Superior temporal gyrus (tissue), 1 donor: ENCODE results near the gene AUNIP.

ENCODE experiments used
- DNase-seq: peaks from one replicate; pipeline ENCODE4 v3.0.0-alpha.2; 2016; ENCODE audit errors: extremely low spot score

Gene AUNIP

DNA sequence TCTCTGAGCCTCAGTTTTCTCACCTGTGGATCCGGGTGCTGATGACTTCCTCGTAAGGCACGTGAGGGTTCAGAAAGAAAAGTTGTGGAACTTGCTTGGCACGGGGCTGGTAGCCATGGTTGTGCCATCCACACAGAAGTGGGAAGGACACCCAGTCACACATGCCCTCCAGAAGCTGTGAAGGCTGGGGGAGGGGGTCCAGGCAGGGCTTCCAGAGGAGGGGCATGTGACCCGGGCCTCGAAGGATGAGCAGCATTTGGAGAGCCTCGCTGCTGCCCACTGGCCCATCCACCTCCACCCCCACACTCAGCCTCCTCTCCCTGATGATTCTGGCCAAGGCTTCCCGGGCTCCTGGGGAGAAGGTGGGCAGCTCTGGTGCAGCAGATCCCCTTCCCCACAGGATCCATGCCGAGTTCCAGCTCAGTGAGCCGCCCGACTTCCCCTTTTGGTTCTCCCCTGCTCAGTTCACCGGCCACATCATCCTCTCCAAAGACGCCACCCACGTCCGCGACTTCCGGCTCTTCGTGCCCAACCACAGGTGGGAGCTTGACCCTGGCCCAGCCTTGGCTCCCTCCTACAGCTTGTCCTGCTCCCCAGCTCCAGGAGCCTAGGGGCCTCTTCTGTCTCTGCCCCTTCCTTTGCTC, 49.9 kb downstream of the AUNIP start:
- no peak for DNase-seq

DNA sequence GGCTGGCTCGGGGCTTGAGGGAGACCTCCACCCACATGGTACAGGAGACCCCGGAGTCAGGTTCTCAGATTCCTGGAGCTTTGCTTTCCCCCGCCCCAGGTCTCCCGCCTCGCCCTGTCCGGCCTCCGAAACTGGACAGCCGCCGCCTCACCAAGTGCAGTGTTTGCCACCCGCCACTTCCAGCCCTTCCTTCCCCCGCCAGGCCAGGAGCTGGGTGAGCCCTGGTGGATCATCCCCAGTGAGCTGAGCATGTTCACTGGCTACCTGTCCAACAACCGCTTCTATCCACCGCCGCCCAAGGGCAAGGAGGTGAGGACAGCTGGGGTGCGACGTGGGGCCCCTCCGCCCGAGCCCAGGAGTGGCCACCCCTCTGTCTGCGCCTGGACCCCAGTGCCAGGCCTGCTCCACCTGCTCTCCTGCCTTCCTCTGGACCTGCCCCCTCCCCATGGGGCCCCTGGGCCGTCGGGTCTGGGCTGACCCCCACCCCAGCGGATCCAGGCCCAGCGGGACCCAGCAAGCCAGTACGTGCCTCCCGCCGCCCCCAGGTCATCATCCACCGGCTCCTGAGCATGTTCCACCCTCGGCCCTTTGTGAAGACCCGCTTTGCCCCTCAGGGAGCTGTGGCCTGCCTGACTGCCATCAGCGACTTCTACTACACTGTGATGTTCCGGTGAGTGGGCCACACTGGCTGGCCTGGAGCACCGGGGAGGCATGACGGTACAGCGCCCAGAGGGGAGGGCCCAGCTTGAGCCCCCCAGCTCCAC, 50.6 kb downstream of the AUNIP start:
- no peak for DNase-seq

DNA sequence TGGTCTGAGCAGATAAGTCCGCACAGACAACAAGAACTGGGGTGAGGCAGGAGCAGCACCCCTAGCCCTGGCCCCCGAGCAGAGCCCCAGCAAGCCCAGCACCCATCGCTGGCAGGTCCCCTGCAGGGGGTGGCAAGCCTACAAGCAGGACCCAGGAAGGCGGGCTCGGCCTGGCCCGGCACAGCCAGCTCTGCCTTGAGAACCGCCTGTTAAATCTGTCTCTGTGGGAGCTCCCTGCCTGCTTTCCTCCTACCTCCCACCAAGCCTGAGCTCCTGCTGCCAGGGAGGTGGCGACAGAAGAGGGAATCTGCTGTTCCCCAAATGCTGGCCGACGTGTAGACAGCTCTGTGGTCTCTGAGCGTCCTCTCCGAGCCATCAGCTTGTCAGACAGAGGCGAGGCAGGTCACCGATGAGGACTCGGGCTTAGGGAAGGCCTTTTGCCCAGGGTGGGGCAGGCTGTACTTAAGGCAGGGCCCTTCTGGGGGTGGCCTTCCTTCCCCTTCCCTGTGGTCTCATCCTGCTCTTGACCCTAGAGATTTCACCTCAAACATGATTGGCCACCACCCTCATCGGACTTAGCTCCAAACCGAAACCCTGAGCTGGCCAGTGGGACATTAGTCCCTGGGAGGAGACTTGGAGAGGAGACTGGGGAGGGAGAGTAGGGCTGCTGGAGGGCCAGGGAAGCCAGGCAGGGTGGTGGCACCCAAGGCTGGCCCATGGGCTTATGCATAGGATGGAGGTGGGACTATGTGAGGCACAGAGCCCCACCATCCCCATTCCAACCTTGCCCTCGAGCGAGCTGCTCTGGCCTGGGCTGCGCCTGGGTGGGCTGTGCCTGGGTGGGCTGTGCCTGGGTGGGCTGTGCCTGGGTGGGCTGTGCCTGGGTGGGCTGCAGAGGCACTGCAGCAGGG, 51.5 kb downstream of the AUNIP start:
- DNase-seq = peak; percentile 27

DNA sequence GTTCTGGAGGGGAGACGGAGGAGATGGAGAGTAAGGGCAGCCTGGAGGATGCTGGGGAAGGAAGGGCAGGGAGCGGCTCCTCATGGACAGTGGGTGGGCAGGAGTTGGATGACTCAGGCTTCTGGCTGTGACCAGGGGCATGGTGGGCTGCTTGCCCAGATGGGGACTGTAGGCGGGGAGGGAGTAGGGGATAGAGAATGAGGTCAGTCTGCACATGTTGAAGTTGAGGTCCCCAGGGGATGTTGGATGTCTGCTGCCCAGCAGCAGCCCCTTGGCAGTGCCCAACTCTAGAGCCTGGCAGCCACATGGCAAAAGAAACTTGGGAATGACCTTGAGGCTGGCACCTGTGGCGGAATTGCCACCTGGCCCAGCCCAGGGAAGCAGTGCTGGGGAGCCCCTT, 52.8 kb downstream of the AUNIP start:
- no peak for DNase-seq

DNA sequence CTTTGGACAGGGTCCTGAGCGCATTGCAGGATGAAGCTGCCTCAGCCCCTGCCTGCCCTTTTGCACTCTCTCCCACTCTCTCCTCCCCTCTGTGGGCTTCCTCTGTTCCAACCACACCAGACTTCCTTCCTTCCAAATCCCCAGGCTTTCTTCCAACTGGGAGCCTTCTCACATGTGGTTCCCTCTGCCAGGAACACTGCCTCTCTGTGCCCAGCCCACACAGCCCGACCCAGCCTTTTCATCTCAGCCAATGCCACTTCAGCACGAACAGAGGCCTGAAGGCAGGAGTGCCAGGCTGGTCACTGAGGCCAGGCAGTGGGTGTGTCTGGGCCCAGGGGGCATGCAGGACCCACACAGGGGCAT, 53.4 kb downstream of the AUNIP start:
- peak; percentile 70 for DNase-seq

DNA sequence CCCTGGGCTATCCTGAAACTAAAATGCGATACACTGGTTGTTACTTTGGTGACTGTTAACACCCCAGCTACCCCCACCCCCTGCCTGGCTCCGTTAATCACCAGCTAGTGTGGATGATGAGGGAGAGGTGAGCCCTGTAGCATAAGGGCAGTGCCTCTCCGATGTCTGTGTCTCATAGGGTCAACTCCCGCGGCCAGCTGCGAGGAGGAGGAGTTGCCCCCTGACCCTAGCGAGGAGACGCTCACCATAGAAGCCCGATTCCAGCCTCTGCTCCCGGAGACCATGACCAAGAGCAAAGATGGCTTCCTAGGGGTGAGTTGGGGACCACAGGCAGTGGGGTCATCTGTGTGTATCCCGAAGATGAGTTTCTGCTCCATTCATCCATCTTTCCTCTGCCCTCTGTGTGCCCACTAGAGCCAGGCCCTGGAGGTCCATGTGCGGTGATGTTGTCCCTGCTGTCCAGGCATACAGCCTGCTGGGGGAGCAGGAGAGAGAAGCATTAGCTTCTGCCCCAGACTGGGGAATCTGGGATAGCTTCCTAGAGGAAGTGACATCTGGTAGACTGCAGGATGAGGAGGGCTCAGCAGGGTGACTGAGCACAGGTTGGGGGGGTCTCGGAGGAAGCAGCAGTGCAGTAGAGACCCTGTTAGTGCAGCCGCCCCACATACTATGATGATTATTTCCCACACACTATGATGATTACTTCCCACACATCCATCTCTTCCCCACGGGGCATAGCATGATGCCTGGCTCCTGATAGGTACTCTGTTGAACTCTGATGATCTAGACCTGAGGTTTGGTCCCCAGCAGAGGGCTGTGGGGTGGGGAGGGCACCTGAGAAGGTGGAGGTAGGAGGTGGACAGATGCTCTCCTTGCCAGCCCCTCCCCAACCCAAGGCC, 54.0 kb downstream of the AUNIP start:
- DNase-seq = no peak

DNA sequence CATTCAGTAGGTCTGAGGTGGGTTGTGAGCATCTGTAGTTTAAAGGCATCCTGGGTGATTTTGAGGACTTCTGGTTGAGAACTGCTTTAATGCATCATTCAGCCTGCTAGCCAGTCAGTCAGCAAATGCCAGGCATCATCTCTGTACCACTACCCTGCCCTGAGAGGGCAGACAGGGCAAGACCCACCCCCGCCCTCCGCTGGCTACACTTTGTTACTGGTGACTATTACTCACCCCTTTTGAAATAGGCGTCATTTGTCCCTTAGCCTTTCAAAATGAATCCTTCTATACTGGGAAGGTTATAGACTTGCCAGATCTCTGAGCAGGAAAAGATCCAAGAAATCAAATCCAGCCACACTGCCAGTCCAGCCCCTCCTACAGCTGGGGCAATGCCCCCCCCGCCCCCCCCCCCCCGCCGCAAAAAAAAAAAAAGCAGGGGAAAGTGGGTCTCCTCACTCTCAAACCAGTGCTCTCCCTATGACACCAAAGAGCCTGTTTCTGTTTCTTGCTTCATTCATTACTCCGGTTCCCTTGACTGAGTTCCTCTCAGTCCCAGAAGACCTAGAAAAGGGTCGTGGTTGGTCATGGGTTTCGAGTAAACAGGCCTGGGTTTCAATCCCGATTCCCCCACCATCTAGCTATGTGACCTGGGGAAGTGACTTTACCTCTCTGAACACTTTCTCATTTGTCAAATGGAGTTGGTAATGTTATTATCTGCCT, 54.9 kb downstream of the AUNIP start:
- DNase-seq = no peak

DNA sequence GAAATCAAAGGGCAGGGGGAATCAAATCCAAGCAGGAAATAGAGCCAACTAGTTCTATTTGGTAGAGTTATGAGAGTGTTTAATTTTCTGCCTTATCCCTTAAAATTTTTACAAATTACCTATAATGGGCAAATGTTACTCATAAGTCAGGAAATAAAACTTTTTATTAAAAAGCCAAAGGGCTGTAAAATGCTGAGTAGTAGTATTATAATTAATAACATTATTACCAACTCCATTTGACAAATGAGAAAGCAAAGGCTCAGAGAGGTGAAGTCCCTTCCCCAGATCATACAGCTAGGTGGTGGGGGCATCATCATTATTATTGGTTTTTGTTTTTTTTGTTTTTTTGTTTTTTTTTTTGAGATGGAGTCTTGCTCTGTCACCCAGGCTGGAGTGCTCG, 55.9 kb downstream of the AUNIP start:
- no peak for DNase-seq

DNA sequence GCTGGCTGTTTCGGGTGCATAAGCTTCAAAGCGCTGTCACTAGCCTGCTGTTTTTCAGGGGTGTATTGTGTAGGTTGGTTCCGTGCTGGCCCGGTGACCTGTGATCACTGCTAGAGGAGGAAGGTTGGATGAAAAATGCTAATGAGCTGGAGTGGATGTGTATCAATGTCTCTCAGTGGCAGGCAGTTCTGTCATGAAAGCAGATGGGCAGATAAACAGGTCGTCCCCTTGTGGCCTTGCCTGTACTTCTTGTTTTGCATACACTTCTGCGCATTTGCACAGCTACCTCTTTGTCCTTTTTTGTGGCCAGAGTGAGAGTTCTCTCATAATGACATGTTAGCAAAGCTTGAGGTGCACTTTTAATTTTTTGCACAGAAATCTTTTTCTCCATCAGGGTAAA, 56.3 kb downstream of the AUNIP start:
- no peak for DNase-seq

DNA sequence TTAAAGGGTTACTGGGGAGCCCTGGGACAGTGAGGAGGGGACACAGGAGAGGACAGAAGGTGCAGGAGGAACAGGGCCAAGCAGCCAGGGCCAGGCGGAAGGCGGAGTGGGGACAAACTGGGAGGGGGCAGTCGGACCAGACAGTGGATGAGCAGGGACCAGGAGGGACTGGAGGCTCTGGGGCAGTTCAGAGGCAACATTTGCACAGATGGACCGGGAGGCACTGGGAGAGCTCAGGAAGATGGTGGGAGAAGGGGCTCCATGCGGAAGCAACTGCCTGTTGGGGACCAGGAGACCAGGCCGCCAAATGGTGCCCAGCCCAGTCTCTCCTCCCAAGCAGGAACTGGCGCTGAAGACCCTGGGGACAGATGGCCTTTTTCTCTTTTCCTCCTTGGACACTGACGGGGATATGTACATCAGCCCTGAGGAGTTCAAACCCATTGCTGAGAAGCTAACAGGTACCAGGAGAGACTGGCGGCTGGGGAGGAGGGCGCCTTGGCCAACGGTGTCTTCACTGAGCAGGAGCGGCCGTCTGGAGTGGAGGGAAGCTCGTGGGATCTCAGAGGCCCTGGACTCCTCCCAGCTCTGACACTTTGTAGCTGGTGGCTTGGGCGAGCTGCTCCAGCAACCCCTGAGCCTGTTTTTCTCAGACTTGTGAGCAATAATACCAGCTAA, 58.4 kb downstream of the AUNIP start:
- DNase-seq = no peak

DNA sequence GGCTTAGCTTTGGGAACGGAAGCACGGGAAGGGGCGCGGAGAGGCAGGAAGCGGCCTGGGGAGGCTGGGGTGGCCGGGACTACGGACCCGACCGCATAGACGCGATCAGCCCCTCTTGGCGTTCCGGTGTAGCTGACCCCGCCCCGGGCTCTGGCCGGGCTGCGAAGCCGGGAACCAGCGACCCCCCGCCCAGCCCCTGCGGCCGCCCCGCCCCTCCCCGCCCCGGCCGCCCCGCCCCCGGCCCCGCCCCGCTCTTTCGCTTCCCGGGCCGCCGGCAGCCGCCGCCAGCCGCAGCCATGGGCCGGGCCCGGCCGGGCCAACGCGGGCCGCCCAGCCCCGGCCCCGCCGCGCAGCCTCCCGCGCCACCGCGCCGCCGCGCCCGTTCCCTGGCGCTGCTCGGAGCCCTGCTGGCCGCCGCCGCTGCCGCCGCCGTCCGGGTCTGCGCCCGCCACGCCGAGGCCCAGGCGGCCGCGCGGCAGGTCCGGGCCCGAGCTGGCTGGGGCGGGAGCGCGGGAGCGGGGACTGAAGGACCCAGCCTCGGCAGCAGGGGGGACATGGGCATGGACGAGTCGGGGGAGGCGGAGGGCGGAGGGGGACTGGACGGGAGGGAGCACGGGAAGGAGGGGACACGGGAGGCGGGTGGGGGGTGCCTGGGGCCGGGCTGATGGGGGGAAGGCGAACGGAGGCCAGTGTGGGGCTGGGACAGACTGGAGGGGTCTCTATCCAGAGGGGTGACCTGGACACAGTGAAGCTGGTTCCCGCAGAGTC, 59.1 kb downstream of the AUNIP start, which contains the start of gene SELENON:
TSS of gene SELENON (plus strand) at position 259 of the 768 bp plus-strand sequence. CDS start at position 297, 38 bp downstream.
- peak; percentile 20 for DNase-seq

DNA sequence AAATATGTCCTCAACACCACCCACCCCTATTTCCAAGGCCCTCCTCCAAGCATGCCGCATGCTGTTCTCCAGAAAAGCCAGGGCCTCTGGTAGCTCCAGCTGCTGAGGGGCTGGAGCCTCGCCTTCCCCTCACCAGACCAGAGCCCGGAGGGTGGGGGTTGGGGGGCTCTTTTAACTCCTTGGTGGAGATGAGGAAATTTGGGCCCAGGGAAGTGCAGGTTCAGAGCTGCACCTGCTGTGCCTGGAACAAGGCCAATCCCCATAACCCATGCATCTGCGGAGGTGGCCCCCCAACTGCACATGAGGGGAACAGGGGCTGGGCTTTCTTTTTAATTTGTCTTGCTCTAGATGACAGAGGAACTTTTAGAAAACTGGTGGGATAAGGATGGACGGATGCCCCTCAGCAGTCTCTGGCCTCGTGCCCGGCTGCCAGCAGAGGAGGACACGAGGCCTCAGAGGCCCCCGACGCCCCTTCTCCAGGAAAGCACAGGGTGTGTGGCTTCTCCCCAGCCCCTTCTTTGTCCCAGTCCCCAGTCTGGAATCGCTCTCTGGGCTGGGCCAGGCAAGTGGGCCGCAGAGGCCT, 59.8 kb downstream of the AUNIP start:
- DNase-seq = no peak

DNA sequence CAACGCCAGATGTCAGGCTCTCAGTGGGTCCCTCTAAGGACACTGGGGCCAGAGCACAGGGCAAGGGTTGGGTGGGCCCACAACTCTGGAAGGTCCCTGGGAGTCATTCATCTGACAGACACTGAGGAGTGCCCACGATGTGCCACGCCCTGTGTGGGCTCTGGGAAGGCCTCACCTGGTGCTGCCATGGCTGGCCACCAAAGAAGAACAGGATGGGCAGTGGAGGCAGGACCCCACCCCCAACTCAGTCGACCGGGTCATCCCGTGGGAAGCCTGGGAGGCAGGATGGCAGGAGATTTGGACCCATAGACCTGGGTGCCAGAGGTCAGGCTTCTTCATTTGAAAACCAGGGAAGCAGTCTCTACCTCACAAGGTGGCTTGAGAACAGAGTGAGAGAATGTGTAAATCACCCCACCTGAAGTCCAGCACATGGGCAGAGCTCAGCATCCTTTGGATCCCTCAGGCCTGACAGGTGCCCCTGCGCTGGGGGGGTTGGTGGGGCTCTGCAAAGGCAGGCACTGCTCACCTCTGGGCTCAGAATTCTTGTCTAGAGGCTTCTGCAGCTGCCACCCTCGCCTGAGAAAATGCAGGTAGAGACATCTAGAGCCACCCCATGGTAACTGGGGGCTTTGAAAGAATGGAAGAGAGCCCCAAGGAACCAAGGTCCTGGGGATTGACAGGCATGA, 60.4 kb downstream of the AUNIP start:
- DNase-seq = no peak

DNA sequence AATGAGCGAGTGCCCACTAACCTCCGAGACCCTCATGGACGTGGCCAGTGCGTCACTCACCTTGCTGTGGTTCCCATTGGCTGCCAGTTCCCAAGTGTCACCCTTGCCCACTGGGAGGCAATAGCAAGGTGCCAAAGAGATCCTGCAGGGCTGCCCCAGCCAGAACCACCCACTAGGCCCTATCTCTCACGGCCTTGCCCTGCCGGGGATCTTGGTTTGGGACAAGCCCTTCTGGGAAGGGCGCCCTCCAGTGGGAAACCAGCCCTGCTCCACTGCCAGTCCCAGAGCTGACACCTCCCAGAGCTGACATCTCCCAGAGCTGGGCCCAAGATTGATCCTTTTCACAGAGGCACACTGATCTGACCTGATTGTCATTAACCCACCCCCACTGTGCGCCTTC, 61.3 kb downstream of the AUNIP start:
- DNase-seq = no peak

DNA sequence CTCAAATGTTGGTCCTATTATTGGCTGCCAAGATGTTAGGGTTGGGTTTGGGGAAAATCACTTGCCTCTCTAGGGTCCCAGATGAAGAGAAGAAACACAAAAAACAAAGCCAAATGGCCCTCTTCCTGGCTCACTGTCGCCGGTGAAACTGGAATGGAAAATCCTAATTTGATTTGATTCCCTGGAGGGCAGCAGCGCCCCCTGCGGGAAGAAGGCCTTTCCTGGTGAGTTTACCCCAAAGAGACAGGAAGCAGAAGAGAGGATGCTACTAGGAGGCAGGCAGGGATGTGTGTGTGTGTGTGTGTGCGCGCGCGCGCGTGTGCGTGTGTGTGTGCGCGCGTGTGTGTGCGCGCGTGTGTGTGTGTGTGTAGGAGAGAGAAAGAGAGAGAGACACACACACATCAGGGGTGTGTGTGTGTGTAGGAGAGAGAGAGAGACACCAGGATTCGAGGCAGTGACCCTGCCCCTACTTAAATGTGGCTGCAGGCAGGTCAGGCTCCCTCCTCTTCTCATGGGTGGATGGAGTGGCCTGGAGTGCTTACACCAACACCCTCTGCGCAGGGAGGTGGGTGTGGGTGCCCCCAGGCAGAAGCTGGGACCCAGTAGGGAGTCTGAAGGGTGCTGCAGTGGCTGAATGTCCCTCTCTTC, 62.3 kb downstream of the AUNIP start:
- DNase-seq = peak; percentile 86

DNA sequence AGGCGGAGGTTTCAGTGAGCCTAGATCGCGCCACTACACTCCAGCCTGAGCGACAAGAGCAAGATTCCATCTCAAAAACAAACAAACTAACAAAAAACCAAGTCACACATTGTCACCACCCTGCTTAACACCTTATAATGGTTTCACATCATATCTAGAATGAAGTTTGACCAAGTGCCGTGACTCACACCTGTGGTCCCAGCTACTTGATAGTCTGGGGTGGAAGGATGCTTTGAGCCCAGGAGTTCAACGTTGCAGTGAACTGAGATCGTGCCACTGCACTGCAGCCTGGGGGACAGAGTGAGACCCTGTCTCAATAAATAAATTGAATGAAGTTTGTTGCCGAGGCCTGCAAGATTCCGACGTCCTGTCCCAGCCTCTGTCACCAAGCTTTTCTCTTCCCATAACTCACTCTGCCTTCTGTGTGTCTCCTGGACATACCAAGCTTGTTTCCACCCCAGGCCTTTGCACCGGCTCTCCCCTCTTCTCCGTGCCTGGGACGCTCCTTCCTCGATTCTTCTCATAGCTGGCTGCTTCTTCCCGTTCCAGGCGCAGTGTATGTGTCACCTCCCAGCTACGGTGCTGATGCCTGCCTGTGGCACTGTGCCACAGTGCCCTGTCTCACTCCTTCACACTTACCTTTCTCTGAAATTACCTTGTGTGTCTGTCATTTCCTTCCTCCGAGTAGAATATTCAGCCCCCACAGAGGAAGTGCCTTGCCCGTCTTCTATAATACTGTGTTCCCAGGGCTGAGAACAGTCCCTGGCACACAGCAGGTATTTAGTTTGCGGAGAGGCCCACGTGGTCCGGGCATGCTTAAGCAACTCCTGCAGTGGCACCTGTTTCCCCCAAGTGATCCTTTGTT, 63.1 kb downstream of the AUNIP start:
- DNase-seq = no peak

DNA sequence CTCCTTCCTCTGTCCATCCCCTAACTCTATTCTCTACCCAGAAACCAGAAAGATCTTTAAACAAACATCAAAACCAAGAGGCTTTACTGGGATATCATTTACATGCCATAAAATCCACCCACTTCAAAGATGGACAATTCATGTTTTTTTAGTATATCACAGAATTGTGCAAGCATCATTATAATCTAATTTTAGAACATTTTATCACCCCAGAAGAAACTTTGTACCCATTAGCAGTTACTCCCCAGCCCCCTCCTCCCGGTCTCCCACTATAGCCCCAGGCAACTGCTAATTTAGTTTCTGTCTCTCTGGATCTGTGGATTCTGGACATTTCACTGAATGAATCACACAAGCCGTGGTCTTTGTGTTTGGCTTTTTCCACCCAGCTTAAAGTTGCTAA, 64.0 kb downstream of the AUNIP start:
- DNase-seq = no peak
